SH-SY5Y (cell line): ENCODE measurements around the gene CNNM3.

Experiments used
- GATA2 ChIP-seq: IDR thresholded peaks from 2 replicates; pipeline ENCODE4 v1.6.1; 2011; ENCODE audit warnings: mild to moderate bottlenecking, low read depth, low read length
- GATA3 ChIP-seq: IDR thresholded peaks from 2 replicates; pipeline ENCODE4 v1.6.1; 2011; ENCODE audit warnings: low read depth, mild to moderate bottlenecking, low read length, moderate library complexity

GRCh38 chr2:96878796-96879544 lies 62.9 kb downstream of the CNNM3 start:
- no peak for TF ChIP-seq GATA2
- TF ChIP-seq GATA3: no peak
